IMR-90 (cell line): ENCODE data around the gene SHC2.

Experiments used
- CHD1 ChIP-seq: IDR thresholded peaks from 2 replicates; pipeline ENCODE4 v1.6.1; 2012; ENCODE audit warnings: low read depth, low read length, improper control_type of control experiment
- POLR2A ChIP-seq: IDR thresholded peaks from 2 replicates; pipeline ENCODE4 v1.6.1; 2012; ENCODE audit warnings: mild to moderate bottlenecking, low read depth, low read length
- TF ChIP-seq, protein P1 (sequence below): conservative IDR thresholded peaks from 2 replicates; pipeline ENCODE4 v1.5.1; 2012; ENCODE audit warnings: mild to moderate bottlenecking, low read depth, low read length, improper control_type of control experiment

DNA sequence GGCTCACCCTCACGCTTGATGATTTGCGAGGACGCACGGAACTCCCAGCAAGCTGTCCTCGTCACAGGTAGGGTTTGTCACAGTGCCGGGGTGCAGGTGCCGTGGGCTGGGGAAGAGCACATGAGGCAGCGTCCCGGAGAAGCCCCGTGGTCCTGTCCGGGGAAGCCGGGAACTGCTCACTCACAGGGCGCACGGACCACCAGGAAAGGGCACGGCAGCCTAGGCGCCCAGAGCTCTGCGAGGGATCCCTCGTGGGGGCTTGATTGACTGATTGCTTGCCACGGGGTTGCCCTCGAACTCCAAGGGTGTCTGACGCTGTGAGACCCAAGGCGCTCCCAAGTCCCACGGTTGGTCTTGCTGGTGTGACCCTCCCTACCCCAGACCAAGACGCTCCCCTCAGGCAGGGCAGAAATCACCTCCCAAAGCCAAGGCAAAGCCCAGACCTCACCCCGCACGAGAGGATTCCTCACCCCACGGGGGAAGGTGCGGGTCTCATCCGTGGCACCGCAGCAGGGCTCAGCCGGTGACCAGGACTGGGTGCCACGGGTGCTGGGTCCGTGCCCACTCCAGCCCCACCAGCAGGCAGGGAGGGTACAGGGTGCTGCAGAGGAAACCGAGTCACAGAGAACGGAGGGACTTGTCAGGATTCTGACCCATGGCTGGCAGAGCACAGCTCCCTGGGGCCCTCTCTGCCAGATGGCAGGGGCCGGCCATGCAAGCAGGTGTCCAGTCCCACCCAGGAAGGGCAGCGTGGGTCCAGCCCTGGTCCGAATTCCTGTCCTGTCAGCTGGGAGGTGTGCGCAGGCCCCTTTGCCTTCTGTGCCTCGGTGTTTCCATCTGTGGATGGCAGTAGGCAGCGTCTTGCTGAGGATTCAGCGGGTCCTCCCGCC lies 59.6 kb downstream of the SHC2 start:
- no peak for TF ChIP-seq POLR2A
- TF ChIP-seq, protein P1, sequence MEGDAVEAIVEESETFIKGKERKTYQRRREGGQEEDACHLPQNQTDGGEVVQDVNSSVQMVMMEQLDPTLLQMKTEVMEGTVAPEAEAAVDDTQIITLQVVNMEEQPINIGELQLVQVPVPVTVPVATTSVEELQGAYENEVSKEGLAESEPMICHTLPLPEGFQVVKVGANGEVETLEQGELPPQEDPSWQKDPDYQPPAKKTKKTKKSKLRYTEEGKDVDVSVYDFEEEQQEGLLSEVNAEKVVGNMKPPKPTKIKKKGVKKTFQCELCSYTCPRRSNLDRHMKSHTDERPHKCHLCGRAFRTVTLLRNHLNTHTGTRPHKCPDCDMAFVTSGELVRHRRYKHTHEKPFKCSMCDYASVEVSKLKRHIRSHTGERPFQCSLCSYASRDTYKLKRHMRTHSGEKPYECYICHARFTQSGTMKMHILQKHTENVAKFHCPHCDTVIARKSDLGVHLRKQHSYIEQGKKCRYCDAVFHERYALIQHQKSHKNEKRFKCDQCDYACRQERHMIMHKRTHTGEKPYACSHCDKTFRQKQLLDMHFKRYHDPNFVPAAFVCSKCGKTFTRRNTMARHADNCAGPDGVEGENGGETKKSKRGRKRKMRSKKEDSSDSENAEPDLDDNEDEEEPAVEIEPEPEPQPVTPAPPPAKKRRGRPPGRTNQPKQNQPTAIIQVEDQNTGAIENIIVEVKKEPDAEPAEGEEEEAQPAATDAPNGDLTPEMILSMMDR: no peak
- TF ChIP-seq CHD1: no peak
